ENCODE measurements around the gene NUP93. TPM values are rescaled to one million over a fixed set of nuclear protein-coding genes. Genes with fewer than 3 reads are reported as not detected.

The NUP93 gene
- total RNA-seq, 1 experiment from 2014 or later: 60.2 TPM

- intact Hi-C loops (cut with micrococcal nuclease): no loop called here
- H3K27me3 Mint-ChIP-seq (ENCODE audit: insufficient read depth, unreplicated experiment): no peaks in the 10 kb centered on the region
- no peak for TF ChIP-seq CTCF (IDR thresholded peaks at IDR 0.05; ENCODE audit: unreplicated experiment)
- peak overlapping the region; percentile 0 for H3K27ac Mint-ChIP-seq (ENCODE audit: low read depth, unreplicated experiment)
- CTCF ChIA-PET: interaction anchor here (0.8 to 2.1 kb wide), 5 partner anchors 17 to 107 kb away, joined by 4 to 12 read pairs (median 7); no protein-coding TSS in a partner anchor
- peaks cover 26% of the 10 kb centered on the region for H3K4me1 Mint-ChIP-seq (ENCODE audit: insufficient read depth, unreplicated experiment)
- peaks cover 21% of the 10 kb centered on the region for H3K36me3 Mint-ChIP-seq (ENCODE audit: insufficient read depth, unreplicated experiment)
- peak overlapping the region; percentile 70 for H3K4me3 Mint-ChIP-seq (ENCODE audit: unreplicated experiment)
- H3K9me3 Mint-ChIP-seq (ENCODE audit: unreplicated experiment): no peaks in the 10 kb centered on the region
- POLR2A ChIA-PET: interaction anchor here (0.5 to 14.3 kb wide), 34 partner anchors 9 to 529 kb away, joined by 3 to 793 read pairs (median 6); partner anchors contain the start of genes BBS2, MT1B, MT1E and MT1F
- no peak for DNase-seq (ENCODE audit: unreplicated experiment)
- no TSS peak for BruUV-seq (replicated peaks)
These were observed 46.3 kb upstream of the NUP93 start for GRCh38 chr16:56683424-56684172.

- peaks cover 21% of the 10 kb centered on the region for H3K36me3 Mint-ChIP-seq (ENCODE audit: insufficient read depth, unreplicated experiment)
- POLR2A ChIA-PET: interaction anchor here (0.6 to 14.3 kb wide), 17 partner anchors 11 to 170 kb away, joined by 3 to 793 read pairs (median 4); partner anchors contain the start of genes MT1E, MT1F and MT2A
- no TSS peak for BruUV-seq (replicated peaks)
- intact Hi-C loops (cut with micrococcal nuclease): no loop called here
- peaks cover 30% of the 10 kb centered on the region for H3K4me1 Mint-ChIP-seq (ENCODE audit: insufficient read depth, unreplicated experiment)
- H3K9me3 Mint-ChIP-seq (ENCODE audit: unreplicated experiment): no peaks in the 10 kb centered on the region
- peak overlapping the region; percentile 70 for H3K4me3 Mint-ChIP-seq (ENCODE audit: unreplicated experiment)
- DNase-seq (ENCODE audit: unreplicated experiment): peak; percentile 24
- H3K27ac Mint-ChIP-seq (ENCODE audit: low read depth, unreplicated experiment): peak overlapping the region; percentile 0
- no peaks in the 10 kb centered on the region for H3K27me3 Mint-ChIP-seq (ENCODE audit: insufficient read depth, unreplicated experiment)
- CTCF ChIA-PET: interaction anchor here (1.0 to 2.1 kb wide), 5 partner anchors 17 to 84 kb away, joined by 6 to 12 read pairs (median 7); no protein-coding TSS in a partner anchor
- TF ChIP-seq CTCF (IDR thresholded peaks at IDR 0.05; ENCODE audit: unreplicated experiment): no peak
These were observed 45.5 kb upstream of the NUP93 start for GRCh38 chr16:56684256-56684925.

- intact Hi-C loops (cut with micrococcal nuclease): no loop called here
- no TSS peak for BruUV-seq (replicated peaks)
- no peak overlapping the region for H3K27ac Mint-ChIP-seq (ENCODE audit: low read depth, unreplicated experiment)
- H3K4me1 Mint-ChIP-seq (ENCODE audit: insufficient read depth, unreplicated experiment): peaks cover 28% of the 10 kb centered on the region
- no peaks in the 10 kb centered on the region for H3K9me3 Mint-ChIP-seq (ENCODE audit: unreplicated experiment)
- CTCF ChIA-PET: interaction anchor here (0.7 to 1.4 kb wide), 4 partner anchors 16 to 84 kb away, joined by 4 to 7 read pairs (median 6); no protein-coding TSS in a partner anchor
- peak; percentile 25 for DNase-seq (ENCODE audit: unreplicated experiment)
- H3K36me3 Mint-ChIP-seq (ENCODE audit: insufficient read depth, unreplicated experiment): peaks cover 21% of the 10 kb centered on the region
- no peaks in the 10 kb centered on the region for H3K27me3 Mint-ChIP-seq (ENCODE audit: insufficient read depth, unreplicated experiment)
- TF ChIP-seq CTCF (IDR thresholded peaks at IDR 0.05; ENCODE audit: unreplicated experiment): no peak
- peak overlapping the region; percentile 70 for H3K4me3 Mint-ChIP-seq (ENCODE audit: unreplicated experiment)
- POLR2A ChIA-PET: interaction anchor here (0.6 to 14.3 kb wide), 18 partner anchors 11 to 349 kb away, joined by 3 to 793 read pairs (median 4); partner anchors contain the start of genes MT1E, MT1F and MT2A
These were observed 44.9 kb upstream of the NUP93 start for GRCh38 chr16:56684926-56685590.

Measured in MCF 10A (cell line).